Peyer's patch (tissue), 4 donors: ENCODE data around the gene FARP1. TPM values are rescaled to one million over a fixed set of nuclear protein-coding genes. Genes with fewer than 3 reads are reported as not detected.

ENCODE experiments used
- DNase-seq, 3 donors: peaks; one replicate each; pipeline ENCODE4 v3.0.0-alpha.2; 2017 to 2019
- H3K27ac ChIP-seq, 4 donors: fragments of 200-600 bp; sonication (generic); one replicate each; pipeline ENCODE4 v1.5.1; 2016 to 2019
- H3K27me3 ChIP-seq, 2 donors: fragments of 200-600 bp; sonication (generic); one replicate each; pipeline ENCODE4 v1.5.1; 2019
- H3K36me3 ChIP-seq, 3 donors: fragments of 200-600 bp; sonication (generic); one replicate each; pipeline ENCODE4 v1.5.1; 2016 to 2019
- H3K4me1 ChIP-seq, 4 donors: fragments of 200-600 bp; sonication (generic); one replicate each; pipeline ENCODE4 v1.5.1; 2016 to 2019
- H3K4me3 ChIP-seq, 4 donors: fragments of 200-600 bp; sonication (generic); 1 replicate in 3 of 4; 2 replicates in 1 of 4; pipeline ENCODE4 v1.5.1; 2016 to 2019; ENCODE audit warnings: mild to moderate bottlenecking in 1 of 4
- H3K9me3 ChIP-seq, 4 donors: fragments of 200-600 bp; sonication (generic); one replicate each; pipeline ENCODE4 v1.5.1; 2016 to 2019; ENCODE audit warnings: mild to moderate bottlenecking in 1 of 4
- POLR2A ChIP-seq, 2 donors: fragments of 450-650 bp; IDR thresholded peaks; one replicate each; pipeline ENCODE4 v1.5.1; 2017; ENCODE audit warnings: antibody characterized with exemption in 2 of 2, mild to moderate bottlenecking in 2 of 2, moderate library complexity in 2 of 2
- total RNA-seq, 4 donors: library from RNA; depleted of rRNA; stranded (reverse); fragments of >200 nt; gene quantifications; one replicate each; pipeline ENCODE4 v1.1.0, GENCODE V29; 2016
- TF ChIP-seq, protein P1 (sequence below), 6 experiments: fragments of 450-650 bp in 4 of 6; fragments of 200-600 bp in 2 of 6; sonication (generic) in 1 of 6; IDR thresholded peaks; one replicate each; pipeline ENCODE4 v1.5.1; 2017 to 2019; ENCODE audit warnings: antibody characterized with exemption in 6 of 6, mild to moderate bottlenecking in 3 of 6, moderate library complexity in 1 of 6

Gene FARP1, protein sequence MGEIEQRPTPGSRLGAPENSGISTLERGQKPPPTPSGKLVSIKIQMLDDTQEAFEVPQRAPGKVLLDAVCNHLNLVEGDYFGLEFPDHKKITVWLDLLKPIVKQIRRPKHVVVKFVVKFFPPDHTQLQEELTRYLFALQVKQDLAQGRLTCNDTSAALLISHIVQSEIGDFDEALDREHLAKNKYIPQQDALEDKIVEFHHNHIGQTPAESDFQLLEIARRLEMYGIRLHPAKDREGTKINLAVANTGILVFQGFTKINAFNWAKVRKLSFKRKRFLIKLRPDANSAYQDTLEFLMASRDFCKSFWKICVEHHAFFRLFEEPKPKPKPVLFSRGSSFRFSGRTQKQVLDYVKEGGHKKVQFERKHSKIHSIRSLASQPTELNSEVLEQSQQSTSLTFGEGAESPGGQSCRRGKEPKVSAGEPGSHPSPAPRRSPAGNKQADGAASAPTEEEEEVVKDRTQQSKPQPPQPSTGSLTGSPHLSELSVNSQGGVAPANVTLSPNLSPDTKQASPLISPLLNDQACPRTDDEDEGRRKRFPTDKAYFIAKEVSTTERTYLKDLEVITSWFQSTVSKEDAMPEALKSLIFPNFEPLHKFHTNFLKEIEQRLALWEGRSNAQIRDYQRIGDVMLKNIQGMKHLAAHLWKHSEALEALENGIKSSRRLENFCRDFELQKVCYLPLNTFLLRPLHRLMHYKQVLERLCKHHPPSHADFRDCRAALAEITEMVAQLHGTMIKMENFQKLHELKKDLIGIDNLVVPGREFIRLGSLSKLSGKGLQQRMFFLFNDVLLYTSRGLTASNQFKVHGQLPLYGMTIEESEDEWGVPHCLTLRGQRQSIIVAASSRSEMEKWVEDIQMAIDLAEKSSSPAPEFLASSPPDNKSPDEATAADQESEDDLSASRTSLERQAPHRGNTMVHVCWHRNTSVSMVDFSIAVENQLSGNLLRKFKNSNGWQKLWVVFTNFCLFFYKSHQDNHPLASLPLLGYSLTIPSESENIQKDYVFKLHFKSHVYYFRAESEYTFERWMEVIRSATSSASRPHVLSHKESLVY
- 10 to 100 TPM; 10.6 to 61.1 (median 14.9) TPM for total RNA-seq

- peak within 1 kb of the TSS; percentile 41 to 73 (median 60) for H3K4me3 ChIP-seq
- peak within 1 kb of the TSS; percentile 36 to 78 (median 54) for H3K27ac ChIP-seq
- peaks cover 0 to 9% (median 0%) of the 10 kb centered on the region in 4 donors for H3K4me1 ChIP-seq
- DNase-seq: peak in 2 of 3 donors; percentile 65 to 77
- TF ChIP-seq POLR2A (IDR thresholded peaks at IDR 0.05): no peak
- TF ChIP-seq, protein P1, sequence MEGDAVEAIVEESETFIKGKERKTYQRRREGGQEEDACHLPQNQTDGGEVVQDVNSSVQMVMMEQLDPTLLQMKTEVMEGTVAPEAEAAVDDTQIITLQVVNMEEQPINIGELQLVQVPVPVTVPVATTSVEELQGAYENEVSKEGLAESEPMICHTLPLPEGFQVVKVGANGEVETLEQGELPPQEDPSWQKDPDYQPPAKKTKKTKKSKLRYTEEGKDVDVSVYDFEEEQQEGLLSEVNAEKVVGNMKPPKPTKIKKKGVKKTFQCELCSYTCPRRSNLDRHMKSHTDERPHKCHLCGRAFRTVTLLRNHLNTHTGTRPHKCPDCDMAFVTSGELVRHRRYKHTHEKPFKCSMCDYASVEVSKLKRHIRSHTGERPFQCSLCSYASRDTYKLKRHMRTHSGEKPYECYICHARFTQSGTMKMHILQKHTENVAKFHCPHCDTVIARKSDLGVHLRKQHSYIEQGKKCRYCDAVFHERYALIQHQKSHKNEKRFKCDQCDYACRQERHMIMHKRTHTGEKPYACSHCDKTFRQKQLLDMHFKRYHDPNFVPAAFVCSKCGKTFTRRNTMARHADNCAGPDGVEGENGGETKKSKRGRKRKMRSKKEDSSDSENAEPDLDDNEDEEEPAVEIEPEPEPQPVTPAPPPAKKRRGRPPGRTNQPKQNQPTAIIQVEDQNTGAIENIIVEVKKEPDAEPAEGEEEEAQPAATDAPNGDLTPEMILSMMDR (IDR thresholded peaks at IDR 0.05): peak in 3 of 6 experiments; percentile 36 to 54 (median 44)
- no peaks in the 10 kb centered on the region for H3K9me3 ChIP-seq
- H3K36me3 ChIP-seq: no peaks in the 10 kb centered on the region
- H3K27me3 ChIP-seq: no peaks in the 10 kb centered on the region
Observed at GRCh38 chr13:98142380-98143156, at the start of gene FARP1. Gene FARP1, plus strand, starts transcription at chr13:98143094. Its CDS starts 70,149 bp downstream, at chr13:98213243.

GRCh38 chr13:98094678-98095266 is 48.1 kb upstream of the FARP1 start:
- TF ChIP-seq, protein P1 (IDR thresholded peaks at IDR 0.05): no peak
- TF ChIP-seq POLR2A (IDR thresholded peaks at IDR 0.05): no peak
- H3K27me3 ChIP-seq: no peaks in the 10 kb centered on the region
- no peaks in the 10 kb centered on the region for H3K4me1 ChIP-seq
- H3K27ac ChIP-seq: no peak overlapping the region
- no peaks in the 10 kb centered on the region for H3K36me3 ChIP-seq
- no peaks in the 10 kb centered on the region for H3K9me3 ChIP-seq
- no peak for DNase-seq
- no peak overlapping the region for H3K4me3 ChIP-seq

DNA sequence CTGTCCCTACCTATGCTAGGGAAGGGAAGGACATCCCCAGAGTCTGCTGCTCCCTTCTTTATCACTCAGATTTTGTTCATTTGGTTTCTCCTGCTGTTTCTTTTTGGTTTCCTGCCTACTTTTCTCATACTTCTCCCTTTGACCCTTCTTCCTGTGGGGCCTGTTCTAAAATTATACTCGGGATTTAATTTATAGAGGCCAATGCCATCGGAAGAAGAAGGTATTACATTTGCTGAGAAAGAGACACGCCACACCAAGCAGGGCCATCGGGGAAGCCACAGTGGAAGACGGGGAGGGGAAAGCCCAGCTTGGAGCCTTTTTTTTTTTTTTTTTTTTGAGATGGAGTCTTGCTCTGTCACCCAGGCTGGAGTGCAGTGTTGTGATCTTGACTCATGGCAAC is 46.8 kb upstream of the FARP1 start:
- Histone ChIP-seq H3K27me3 (no peaks in the 10 kb centered on the region), H3K36me3 (no peaks in the 10 kb centered on the region), H3K27ac (no peak overlapping the region), H3K9me3 (no peaks in the 10 kb centered on the region), H3K4me1 (no peaks in the 10 kb centered on the region), H3K4me3 (no peak overlapping the region)
- no peak for DNase-seq
- TF ChIP-seq, protein P1 (IDR thresholded peaks at IDR 0.05): no peak
- TF ChIP-seq POLR2A (IDR thresholded peaks at IDR 0.05): no peak

GRCh38 chr13:98097749-98098148 is 45.1 kb upstream of the FARP1 start:
- no peak overlapping the region for H3K27ac ChIP-seq

More at GRCh38 chr13:98097749-98098148, 45.1 kb upstream of the FARP1 start:
- no peak for TF ChIP-seq POLR2A (IDR thresholded peaks at IDR 0.05)
- TF ChIP-seq, protein P1 (IDR thresholded peaks at IDR 0.05): no peak
- no peak for DNase-seq
- H3K4me1 ChIP-seq: no peaks in the 10 kb centered on the region
- no peaks in the 10 kb centered on the region for H3K9me3 ChIP-seq
- no peaks in the 10 kb centered on the region for H3K27me3 ChIP-seq
- no peaks in the 10 kb centered on the region for H3K36me3 ChIP-seq
- H3K4me3 ChIP-seq: no peak overlapping the region
